Gastroesophageal sphincter (tissue), 4 donors: Measurements from ENCODE around the gene GUCY1A2. TPM values are rescaled to one million over a fixed set of nuclear protein-coding genes. Genes with fewer than 3 reads are reported as not detected.

Source experiments
- ATAC-seq: fragments of 150-250 bp; one replicate; pipeline ENCODE4 v1.9.1; 2016; ENCODE audit warnings: mild to moderate bottlenecking, moderate library complexity
- H3K27ac ChIP-seq, 4 donors: fragments of 200-600 bp; sonication (generic) in 3 of 4; 1 replicate in 3 of 4; 2 replicates in 1 of 4; pipeline ENCODE4 v1.5.1; 2016 to 2019
- H3K27me3 ChIP-seq: fragments of 200-600 bp; sonication (generic); one replicate; pipeline ENCODE4 v1.5.1; 2019
- H3K36me3 ChIP-seq, 2 donors: fragments of 200-600 bp; sonication (generic); one replicate each; pipeline ENCODE4 v1.5.1; 2019; ENCODE audit warnings: control low read depth in 1 of 2
- H3K4me1 ChIP-seq, 3 donors: fragments of 200-600 bp; sonication (generic); 1 replicate in 2 of 3; 2 replicates in 1 of 3; pipeline ENCODE4 v1.5.1; 2016 to 2019; ENCODE audit warnings: control low read depth in 2 of 3
- H3K4me3 ChIP-seq, 2 donors: fragments of 200-600 bp; sonication (generic); one replicate each; pipeline ENCODE4 v1.5.1; 2019; ENCODE audit warnings: mild to moderate bottlenecking in 1 of 2, moderate library complexity in 1 of 2
- H3K9me3 ChIP-seq, 3 donors: fragments of 200-600 bp; sonication (generic); one replicate each; pipeline ENCODE4 v1.5.1; 2017 to 2019; ENCODE audit warnings: control low read depth in 2 of 3
- CTCF ChIP-seq, 4 experiments: fragments of 200-600 bp in 2 of 4; fragments of 450-650 bp in 2 of 4; sonication (generic) in 1 of 4; IDR thresholded peaks; one replicate each; pipeline ENCODE4 v1.5.1; 2017 to 2019; ENCODE audit warnings: antibody characterized with exemption in 4 of 4, mild to moderate bottlenecking in 2 of 4, moderate library complexity in 2 of 4
- EP300 ChIP-seq: sonication (generic); formaldehyde crosslinking; IDR thresholded peaks from one replicate; pipeline ENCODE4 v1.6.1; 2017; ENCODE audit warnings: antibody characterized with exemption, mild to moderate bottlenecking
- POLR2A ChIP-seq, 2 donors: fragments of 450-650 bp; IDR thresholded peaks; one replicate each; pipeline ENCODE4 v1.6.1; 2017; ENCODE audit warnings: antibody characterized with exemption in 2 of 2, mild to moderate bottlenecking in 2 of 2, moderate library complexity in 1 of 2
- POLR2AphosphoS5 ChIP-seq: sonication (generic); formaldehyde crosslinking; IDR thresholded peaks from one replicate; pipeline ENCODE4 v1.6.1; 2017; ENCODE audit warnings: antibody characterized with exemption
- WGBS, 2 donors: methylation state at CpG; one replicate each; pipeline ENCODE4 v1.1.5; 2018; ENCODE audit warnings: low coverage in 1 of 2; 5-methylcytosine and 5-hydroxymethylcytosine counted together
- total RNA-seq, 4 donors: library from RNA; depleted of rRNA; stranded (reverse); fragments of >200 nt; gene quantifications; one replicate each; pipeline ENCODE4 v1.1.0, GENCODE V29; 2016

Gene GUCY1A2
- total RNA-seq, 4 donors from 2014 or later = 1.5 to 10.3 (median 3.7) TPM

GRCh38 chr11:106879029-106879428 is 139.2 kb downstream of the GUCY1A2 start:
- Histone ChIP-seq H3K9me3 (no peaks in the 10 kb centered on the region), H3K36me3 (no peaks in the 10 kb centered on the region), H3K27me3 (no peaks in the 10 kb centered on the region), H3K27ac (no peak overlapping the region), H3K4me1 (no peaks in the 10 kb centered on the region), H3K4me3 (no peak overlapping the region)
- WGBS, 2 donors = 93% methylated on average over 3 of the region's 3 CpGs
- TF ChIP-seq EP300 = no peak
- no peak for TF ChIP-seq CTCF (IDR thresholded peaks at IDR 0.05)
- no peak for TF ChIP-seq POLR2A (IDR thresholded peaks at IDR 0.05)
- no peak for TF ChIP-seq POLR2AphosphoS5
- ATAC-seq = no peak

- ATAC-seq = no peak
- no peaks in the 10 kb centered on the region for H3K27me3 ChIP-seq
- no peaks in the 10 kb centered on the region for H3K4me1 ChIP-seq
- no peaks in the 10 kb centered on the region for H3K36me3 ChIP-seq
- no peak overlapping the region for H3K4me3 ChIP-seq
- H3K27ac ChIP-seq = no peak overlapping the region
- no peaks in the 10 kb centered on the region for H3K9me3 ChIP-seq
- no peak for TF ChIP-seq EP300
- TF ChIP-seq POLR2A (IDR thresholded peaks at IDR 0.05) = no peak
- no peak for TF ChIP-seq CTCF (IDR thresholded peaks at IDR 0.05)
- TF ChIP-seq POLR2AphosphoS5 = no peak
Observed at GRCh38 chr11:106875013-106875412, 143.3 kb downstream of the GUCY1A2 start.

- ATAC-seq = no peak
- Histone ChIP-seq H3K27me3 (no peaks in the 10 kb centered on the region), H3K9me3 (no peaks in the 10 kb centered on the region), H3K4me3 (no peak overlapping the region), H3K27ac (no peak overlapping the region), H3K36me3 (no peaks in the 10 kb centered on the region), H3K4me1 (no peaks in the 10 kb centered on the region)
- TF ChIP-seq POLR2A (IDR thresholded peaks at IDR 0.05) = no peak
- no peak for TF ChIP-seq CTCF (IDR thresholded peaks at IDR 0.05)
- TF ChIP-seq EP300 = no peak
- no peak for TF ChIP-seq POLR2AphosphoS5
Observed at GRCh38 chr11:106872246-106872645, 146.0 kb downstream of the GUCY1A2 start.

GRCh38 chr11:106858200-106858599 is 160.1 kb downstream of the GUCY1A2 start:
- H3K27ac ChIP-seq = no peak overlapping the region
- TF ChIP-seq POLR2A (IDR thresholded peaks at IDR 0.05) (no peak), POLR2AphosphoS5 (no peak), CTCF (IDR thresholded peaks at IDR 0.05) (no peak), EP300 (no peak)
- ATAC-seq = no peak
- no peaks in the 10 kb centered on the region for H3K27me3 ChIP-seq
- H3K36me3 ChIP-seq = no peaks in the 10 kb centered on the region
- H3K4me3 ChIP-seq = no peak overlapping the region
- no peaks in the 10 kb centered on the region for H3K4me1 ChIP-seq
- peaks cover 0 to 8% (median 0%) of the 10 kb centered on the region in 3 donors for H3K9me3 ChIP-seq

- Histone ChIP-seq H3K4me3 (no peak overlapping the region), H3K36me3 (no peaks in the 10 kb centered on the region), H3K4me1 (no peaks in the 10 kb centered on the region), H3K27me3 (no peaks in the 10 kb centered on the region), H3K27ac (no peak overlapping the region), H3K9me3 (peaks cover 0 to 8% (median 0%) of the 10 kb centered on the region in 3 donors)
- no peak for ATAC-seq
- WGBS, 2 donors = 47 to 71% methylated on average over 3 of the region's 3 CpGs
- TF ChIP-seq CTCF (IDR thresholded peaks at IDR 0.05) (no peak), POLR2AphosphoS5 (no peak), EP300 (no peak), POLR2A (IDR thresholded peaks at IDR 0.05) (no peak)
Observed at GRCh38 chr11:106856566-106856965, 161.7 kb downstream of the GUCY1A2 start.
